Measurements from ENCODE around the gene PCDH17. TPM values are rescaled to one million over a fixed set of nuclear protein-coding genes. Genes with fewer than 3 reads are reported as not detected.

Gene PCDH17
- total and polyA plus RNA-seq, 9 of the 15 experiments (the other 6 are each of a cell fraction or from before 2014, with no cell fraction given): not detected

GRCh38 chr13:57612568-57612967 is 19.0 kb upstream of the PCDH17 start:
- Histone ChIP-seq H2AFZ (ENCODE audit: low read depth, low read length) (no peak overlapping the region), H3K79me2 (ENCODE audit: control insufficient read depth, insufficient read depth, low read length) (no peaks in the 10 kb centered on the region), H3K9ac (ENCODE audit: insufficient read depth in 1 of 2, low read depth in 2 of 2, low read length in 2 of 2) (no peak overlapping the region), H3K9me1 (ENCODE audit: control insufficient read depth, insufficient read depth, low read length) (no peaks in the 10 kb centered on the region), H3K27ac (ENCODE audit: extremely low read depth, low read depth, low read length) (no peak overlapping the region), H3K4me3 (no peak overlapping the region), H3K4me1 (replicated peaks in 1 of 2; ENCODE audit: control insufficient read depth in 2 of 2, insufficient read depth in 2 of 2, low read length in 2 of 2) (no peaks in the 10 kb centered on the region), H4K20me1 (replicated peaks; ENCODE audit: control insufficient read depth, insufficient read depth, low read length) (no peaks in the 10 kb centered on the region), H3K4me2 (ENCODE audit: insufficient read depth, low read length) (no peak overlapping the region), H3K27me3 (ENCODE audit: control insufficient read depth in 2 of 2, insufficient read depth in 2 of 2, low read length in 2 of 2) (no peaks in the 10 kb centered on the region), H3K36me3 (ENCODE audit: control insufficient read depth, insufficient read depth, low read length) (no peaks in the 10 kb centered on the region), H3K9me3 (replicated peaks; ENCODE audit: control insufficient read depth, insufficient read depth, low read depth, low read length) (no peaks in the 10 kb centered on the region)
- no TSS peak for BruUV-seq (replicated peaks)
- ChIA-PET CTCF (ENCODE audit: low intra/inter-chr PET ratio) (no interaction called here), POLR2A (no interaction called here)
- 0% methylated on average over 1 of the region's 1 CpG for WGBS (ENCODE audit: insufficient coverage, low coverage, missing lambda C conversion rate)
- intact Hi-C loops (cut with micrococcal nuclease): no loop called here
- DNase-seq (ENCODE audit: extremely low read depth in 1 of 4, low spot score in 3 of 4) (no peak), FAIRE-seq (no peak), ATAC-seq (no peak)
- in situ Hi-C loops (cut with MboI): no loop called here
- no peak for TF ChIP-seq ZNF717 (CRISPR knock-in tag; IDR thresholded peaks at IDR 0.05)
- TF ChIP-seq ZNF277 (CRISPR knock-in tag; IDR thresholded peaks at IDR 0.05; ENCODE audit: borderline replicate concordance): no peak
- no peak for TF ChIP-seq GATAD2B (IDR thresholded peaks at IDR 0.05; ENCODE audit: borderline replicate concordance)
- no peak for TF ChIP-seq ZBTB5 (IDR thresholded peaks at IDR 0.05)
- TF ChIP-seq MYNN (IDR thresholded peaks at IDR 0.05): no peak
- no peak for TF ChIP-seq MYNN (CRISPR knock-in tag; IDR thresholded peaks at IDR 0.05)
- TF ChIP-seq DPF2 (IDR thresholded peaks at IDR 0.05): no peak
- no peak for TF ChIP-seq HDAC1 (IDR thresholded peaks at IDR 0.05)
- TF ChIP-seq NFYB (IDR thresholded peaks at IDR 0.05; ENCODE audit: extremely low read depth, insufficient read length): no peak
- no peak for TF ChIP-seq ZNF592 (IDR thresholded peaks at IDR 0.05)
- TF ChIP-seq SMARCC2 (IDR thresholded peaks at IDR 0.05; ENCODE audit: low read depth): no peak
- TF ChIP-seq SP1 (CRISPR knock-in tag; IDR thresholded peaks at IDR 0.05): no peak
